ENCODE measurements around the gene RSF1. TPM values are rescaled to one million over a fixed set of nuclear protein-coding genes. Genes with fewer than 3 reads are reported as not detected.
"Not testable (repeated sequence)": the region's sequence is repeated elsewhere in the genome, so short reads cannot be mapped to it uniquely, and the experiment has no call there.

Gene RSF1
- total and polyA plus RNA-seq, 8 donors = 4.9 to 230 (median 74.4) TPM

- TF ChIP-seq POLR2A (IDR thresholded peaks at IDR 0.05) = no peak
- no peak for TF ChIP-seq CTCF (IDR thresholded peaks at IDR 0.05)
- TF ChIP-seq POLR2AphosphoS5 (IDR thresholded peaks at IDR 0.05) = no peak
- TF ChIP-seq EP300 (IDR thresholded peaks at IDR 0.05) = no peak
- intact Hi-C loops (cut with DNase I; ENCODE audit: low total_unique reads) = no loop called here
- Histone ChIP-seq H3K4me1 (peaks cover 0 to 8% (median 0%) of the 10 kb centered on the region in 4 donors), H3K36me3 (peaks cover 2 to 80% (median 53%) of the 10 kb centered on the region in 4 donors), H3K9me3 (no peaks in the 10 kb centered on the region), H3K27ac (no peak overlapping the region), H3K4me3 (no peak overlapping the region), H3K27me3 (no peaks in the 10 kb centered on the region)
- 92 to 100% (median 97%) methylated on average over 1 of the region's 1 CpG for WGBS, 5 donors
- no peak for DNase-seq
Observed at GRCh38 chr11:77866336-77866735, 45.8 kb upstream of the RSF1 start.

- WGBS, 5 donors = 84 to 97% (median 89%) methylated on average over 1 of the region's 1 CpG
- peaks cover 0 to 8% (median 0%) of the 10 kb centered on the region in 4 donors for H3K4me1 ChIP-seq
- peaks cover 0 to 76% (median 51%) of the 10 kb centered on the region in 4 donors for H3K36me3 ChIP-seq
- H3K27ac ChIP-seq = no peak overlapping the region
- DNase-seq = no peak
- intact Hi-C loops (cut with DNase I; ENCODE audit: low total_unique reads) = no loop called here
- no peaks in the 10 kb centered on the region for H3K27me3 ChIP-seq
- no peaks in the 10 kb centered on the region for H3K9me3 ChIP-seq
- no peak overlapping the region for H3K4me3 ChIP-seq
- TF ChIP-seq CTCF (IDR thresholded peaks at IDR 0.05) (no peak), EP300 (IDR thresholded peaks at IDR 0.05) (no peak), POLR2A (IDR thresholded peaks at IDR 0.05) (no peak), POLR2AphosphoS5 (IDR thresholded peaks at IDR 0.05) (no peak)
Observed at GRCh38 chr11:77865805-77866204, 45.3 kb upstream of the RSF1 start.

- DNase-seq; H3K27me3 ChIP-seq; H3K4me1 ChIP-seq; H3K9me3 ChIP-seq; H3K4me3 ChIP-seq; H3K27ac ChIP-seq; intact Hi-C loops (cut with DNase I; ENCODE audit: low total_unique reads): not testable (repeated sequence)
- 89 to 95% (median 93%) methylated on average over 10 of the region's 10 CpGs for WGBS, 5 donors
- H3K36me3 ChIP-seq = peaks cover 3 to 77% (median 49%) of the 10 kb centered on the region in 4 donors
Observed at GRCh38 chr11:77861444-77861843, 40.9 kb upstream of the RSF1 start.

- H3K4me3 ChIP-seq; DNase-seq; H3K27me3 ChIP-seq; intact Hi-C loops (cut with DNase I; ENCODE audit: low total_unique reads); H3K27ac ChIP-seq; H3K4me1 ChIP-seq: not testable (repeated sequence)
- 94 to 97% (median 96%) methylated on average over 10 of the region's 10 CpGs for WGBS, 5 donors
- Histone ChIP-seq H3K36me3 (peaks cover 21 to 87% (median 69%) of the 10 kb centered on the region in 4 donors), H3K9me3 (peaks cover 9 to 16% (median 13%) of the 10 kb centered on the region in 4 donors)
Observed at GRCh38 chr11:77857906-77858457, 37.5 kb upstream of the RSF1 start.

GRCh38 chr11:77854838-77855237 is 34.3 kb upstream of the RSF1 start:
- H3K4me3 ChIP-seq = no peak overlapping the region
- peaks cover 9 to 16% (median 13%) of the 10 kb centered on the region in 4 donors for H3K9me3 ChIP-seq
- intact Hi-C loops (cut with DNase I; ENCODE audit: low total_unique reads) = no loop called here
- no peaks in the 10 kb centered on the region for H3K27me3 ChIP-seq
- H3K36me3 ChIP-seq = peaks cover 21 to 79% (median 65%) of the 10 kb centered on the region in 4 donors
- H3K27ac ChIP-seq = no peak overlapping the region
- no peaks in the 10 kb centered on the region for H3K4me1 ChIP-seq
- no peak for DNase-seq
- WGBS, 5 donors = 91 to 100% (median 100%) methylated on average over 1 to 2 of the region's 2 CpGs
- no peak for TF ChIP-seq EP300 (IDR thresholded peaks at IDR 0.05)
- no peak for TF ChIP-seq POLR2A (IDR thresholded peaks at IDR 0.05)
- TF ChIP-seq CTCF (IDR thresholded peaks at IDR 0.05) = no peak
- TF ChIP-seq POLR2AphosphoS5 (IDR thresholded peaks at IDR 0.05) = no peak

Measured in stomach (tissue), 9 donors.